SU-DHL-6 (cell line): ENCODE results near the gene ETS1.
A peak's percentile ranks its signal among the peaks of the same experiment; 100 is the strongest.

Source experiments
- H2AFZ ChIP-seq: fragments of 200-600 bp; sonication (generic); 2 replicates; pipeline ENCODE4 v1.6.1; 2014; ENCODE audit warnings: low read depth, mild to moderate bottlenecking, moderate library complexity, mixed read lengths, antibody characterized with exemption, low read length; ENCODE audit not compliant: severe bottlenecking
- H3F3A ChIP-seq: fragments of 200-600 bp; shearing (Covaris generic); 2 replicates; pipeline ENCODE4 v1.6.0; 2016; ENCODE audit warnings: antibody characterized with exemption, mild to moderate bottlenecking; ENCODE audit not compliant: insufficient read depth
- H3K27ac ChIP-seq: fragments of 200-600 bp; sonication (generic); 2 replicates; pipeline ENCODE4 v1.5.1; 2016; ENCODE audit warnings: low read depth, mild to moderate bottlenecking, low read length, moderate library complexity, mixed read lengths
- H3K27me3 ChIP-seq: fragments of 200-600 bp; sonication (generic), shearing (Covaris generic); 2 replicates; pipeline ENCODE4 v1.6.0; 2014; ENCODE audit warnings: mild to moderate bottlenecking, low read length
- H3K36me3 ChIP-seq: fragments of 200-600 bp; sonication (generic); 2 replicates; pipeline ENCODE4 v1.6.1; 2014; ENCODE audit warnings: mild to moderate bottlenecking, low read length, mixed read lengths
- H3K4me2 ChIP-seq: fragments of 300-600, 200-600 bp; shearing (Covaris generic), sonication (generic); 2 replicates; pipeline ENCODE4 v1.6.0; 2014; ENCODE audit warnings: low read length, low read depth, mild to moderate bottlenecking; ENCODE audit not compliant: poor library complexity, severe bottlenecking
- H3K4me3 ChIP-seq: fragments of 200-600 bp; sonication (generic); 2 replicates; pipeline ENCODE4 v1.5.1; 2014; ENCODE audit warnings: antibody characterized with exemption, low read length, mild to moderate bottlenecking, mixed read lengths; ENCODE audit not compliant: insufficient read depth, poor library complexity, severe bottlenecking
- H3K79me2 ChIP-seq: fragments of 200-600 bp; sonication (generic); 2 replicates; pipeline ENCODE4 v1.6.1; 2014; ENCODE audit warnings: mild to moderate bottlenecking, low read length, moderate library complexity; ENCODE audit not compliant: insufficient read depth
- H3K9ac ChIP-seq: fragments of 200-600 bp; sonication (generic); 2 replicates; pipeline ENCODE4 v1.7.0; 2014; ENCODE audit warnings: mild to moderate bottlenecking, low read length
- H3K9me2 ChIP-seq: fragments of 200-600 bp; sonication (generic); replicated peaks from 2 replicates; pipeline ENCODE4 v1.6.1; 2014; ENCODE audit warnings: low read length; ENCODE audit not compliant: insufficient read depth
- H3K9me3 ChIP-seq: fragments of 200-600 bp; sonication (generic); 2 replicates; pipeline ENCODE4 v1.6.1; 2014; ENCODE audit warnings: low read length, mixed read lengths; ENCODE audit not compliant: insufficient read depth
- H4K20me1 ChIP-seq: fragments of 200-600 bp; sonication (generic); 2 replicates; pipeline ENCODE4 v1.6.1; 2014; ENCODE audit warnings: low read depth, mild to moderate bottlenecking, antibody characterized with exemption, low read length, moderate library complexity, mixed read lengths
- CTCF ChIP-seq: fragments of 200-600 bp; sonication (generic); IDR thresholded peaks from one replicate; pipeline ENCODE4 v1.5.1; 2017; ENCODE audit warnings: antibody characterized with exemption, mild to moderate bottlenecking, low read length, moderate library complexity; ENCODE audit not compliant: insufficient read depth, poor library complexity, severe bottlenecking
- EZH2phosphoT487 ChIP-seq: fragments of 200-600 bp; sonication (generic), shearing (Covaris generic); conservative IDR thresholded peaks from 2 replicates; pipeline ENCODE4 v1.6.1; 2018; ENCODE audit warnings: mild to moderate bottlenecking, antibody characterized with exemption, low read length, moderate library complexity, mixed read lengths

The ETS1 gene

GRCh38 chr11:128493570-128493965 lies 93.8 kb downstream of the ETS1 start:
- H4K20me1 ChIP-seq, result no peaks in the 10 kb centered on the region
- H3K9me2 ChIP-seq, result no peaks in the 10 kb centered on the region
- H2AFZ ChIP-seq, result no peak overlapping the region
- no peak overlapping the region for H3K4me3 ChIP-seq
- no peak for TF ChIP-seq CTCF
- TF ChIP-seq EZH2phosphoT487, result no peak
- no peak overlapping the region for H3K4me2 ChIP-seq
- H3K9ac ChIP-seq, result no peak overlapping the region
- no peaks in the 10 kb centered on the region for H3K27me3 ChIP-seq
- H3K79me2 ChIP-seq, result peaks cover 87% of the 10 kb centered on the region
- no peaks in the 10 kb centered on the region for H3K9me3 ChIP-seq
- H3K36me3 ChIP-seq, result peaks cover 11% of the 10 kb centered on the region; the same call in 1 of the 2 replicates
- no peaks in the 10 kb centered on the region; the same call in 1 of the 2 replicates for H3F3A ChIP-seq
- H3K27ac ChIP-seq, result peak overlapping the region; percentile 32; the same call in 1 of the 2 replicates

GRCh38 chr11:128492903-128493569 lies 94.3 kb downstream of the ETS1 start:
- Histone ChIP-seq H4K20me1 (no peaks in the 10 kb centered on the region), H3K36me3 (peaks cover 13% of the 10 kb centered on the region; the same call in 1 of the 2 replicates), H3K27me3 (no peaks in the 10 kb centered on the region), H3K4me3 (no peak overlapping the region), H3K9me3 (no peaks in the 10 kb centered on the region), H3K4me2 (no peak overlapping the region), H3K9me2 (no peaks in the 10 kb centered on the region), H3K27ac (peak overlapping the region; percentile 32), H3K79me2 (peaks cover 86% of the 10 kb centered on the region), H3K9ac (no peak overlapping the region), H2AFZ (no peak overlapping the region), H3F3A (peaks cover 4% of the 10 kb centered on the region; the same call in 1 of the 2 replicates)
- TF ChIP-seq EZH2phosphoT487 (no peak), CTCF (no peak)

GRCh38 chr11:128492461-128492860 lies 94.9 kb downstream of the ETS1 start:
- Histone ChIP-seq H2AFZ (no peak overlapping the region), H3K4me2 (no peak overlapping the region), H3K9me3 (no peaks in the 10 kb centered on the region), H3K4me3 (no peak overlapping the region), H3K27me3 (no peaks in the 10 kb centered on the region), H3F3A (peaks cover 4% of the 10 kb centered on the region; the same call in 1 of the 2 replicates), H3K79me2 (peaks cover 81% of the 10 kb centered on the region), H3K9ac (no peak overlapping the region), H4K20me1 (no peaks in the 10 kb centered on the region), H3K36me3 (peaks cover 14% of the 10 kb centered on the region; the same call in 1 of the 2 replicates), H3K9me2 (no peaks in the 10 kb centered on the region), H3K27ac (no peak overlapping the region)
- TF ChIP-seq EZH2phosphoT487, result no peak
- TF ChIP-seq CTCF, result no peak
